Liver (tissue), 9 donors: ENCODE measurements around the gene ZNF846. TPM values are rescaled to one million over a fixed set of nuclear protein-coding genes. Genes with fewer than 3 reads are reported as not detected.

Source experiments
- DNase-seq: peaks from one replicate; pipeline ENCODE4 v3.0.0-alpha.2; 2017; ENCODE audit warnings: low spot score
- H3K27ac ChIP-seq, 2 donors: one replicate each; pipeline ENCODE4 v1.7.0; 2013; ENCODE audit warnings: inconsistent platforms in 2 of 2, low read length in 2 of 2, control low read depth in 1 of 2, low read depth in 1 of 2, mild to moderate bottlenecking in 1 of 2
- H3K27me3 ChIP-seq, 4 donors: one replicate each; pipeline versions ENCODE4 v1.6.1 to v1.7.0; 2013; ENCODE audit warnings: low read length in 3 of 4, inconsistent platforms in 1 of 4, mild to moderate bottlenecking in 1 of 4, moderate library complexity in 1 of 4; ENCODE audit not compliant: control insufficient read depth in 4 of 4, insufficient read depth in 4 of 4
- H3K36me3 ChIP-seq, 4 donors: one replicate each; pipeline versions ENCODE4 v1.6.1 to v1.7.0; 2013; ENCODE audit warnings: low read length in 3 of 4, mild to moderate bottlenecking in 3 of 4, low read depth in 1 of 4, moderate library complexity in 1 of 4; ENCODE audit not compliant: control insufficient read depth in 4 of 4, insufficient read depth in 3 of 4
- H3K4me1 ChIP-seq, 4 donors: one replicate each; pipeline versions ENCODE4 v1.6.1 to v1.7.0; 2013; ENCODE audit warnings: low read length in 3 of 4, mild to moderate bottlenecking in 3 of 4, moderate library complexity in 1 of 4; ENCODE audit not compliant: control insufficient read depth in 4 of 4, insufficient read depth in 4 of 4
- H3K4me3 ChIP-seq, 3 donors: one replicate each; pipeline versions ENCODE4 v1.6.1 to v1.7.0; 2013; ENCODE audit warnings: low read length in 3 of 3, control low read depth in 1 of 3, low read depth in 1 of 3, mild to moderate bottlenecking in 1 of 3
- H3K9ac ChIP-seq, 2 donors: one replicate each; pipeline ENCODE4 v1.7.0; 2013; ENCODE audit warnings: low read length in 2 of 2, mild to moderate bottlenecking in 2 of 2, moderate library complexity in 2 of 2, control low read depth in 1 of 2, low read depth in 1 of 2
- H3K9me3 ChIP-seq, 4 donors: one replicate each; pipeline versions ENCODE4 v1.6.1 to v1.7.0; 2013; ENCODE audit warnings: low read length in 3 of 4; ENCODE audit not compliant: control insufficient read depth in 4 of 4
- ATF3 ChIP-seq: IDR thresholded peaks from 2 replicates; pipeline ENCODE4 v1.6.1; 2016; ENCODE audit warnings: antibody characterized with exemption
- EGR1 ChIP-seq, 2 donors: IDR thresholded peaks; 2 replicates each; pipeline ENCODE4 v1.6.1; 2016 to 2018; ENCODE audit warnings: antibody characterized with exemption in 2 of 2, low read depth in 2 of 2
- FOXA1 ChIP-seq: IDR thresholded peaks from 2 replicates; pipeline ENCODE4 v1.6.1; 2016; ENCODE audit warnings: antibody characterized with exemption
- FOXA2 ChIP-seq: IDR thresholded peaks from 2 replicates; pipeline ENCODE4 v1.6.1; 2016; ENCODE audit warnings: antibody characterized with exemption
- GABPA ChIP-seq, 2 donors: IDR thresholded peaks in 1 of 2; conservative IDR thresholded peaks in 1 of 2; 2 replicates each; pipeline ENCODE4 v1.6.1; 2016; ENCODE audit warnings: antibody characterized with exemption in 2 of 2, mild to moderate bottlenecking in 1 of 2, moderate library complexity in 1 of 2
- HNF4A ChIP-seq, 2 donors: conservative IDR thresholded peaks; 2 replicates each; pipeline ENCODE4 v1.6.1; 2016; ENCODE audit warnings: antibody characterized with exemption in 2 of 2, mild to moderate bottlenecking in 2 of 2
- HNF4G ChIP-seq: IDR thresholded peaks from 2 replicates; pipeline ENCODE4 v1.6.1; 2016; ENCODE audit warnings: antibody characterized with exemption
- JUND ChIP-seq, 2 donors: IDR thresholded peaks; 2 replicates each; pipeline ENCODE4 v1.6.1; 2016; ENCODE audit warnings: antibody characterized with exemption in 2 of 2
- MAX ChIP-seq: IDR thresholded peaks from 2 replicates; pipeline ENCODE4 v1.6.1; 2016; ENCODE audit warnings: antibody characterized with exemption
- NR2F2 ChIP-seq: IDR thresholded peaks from 2 replicates; pipeline ENCODE4 v1.6.1; 2016; ENCODE audit warnings: antibody characterized with exemption
- RAD21 ChIP-seq, 2 donors: IDR thresholded peaks; 2 replicates each; pipeline ENCODE4 v1.6.1; 2016; ENCODE audit warnings: antibody characterized with exemption in 2 of 2, mild to moderate bottlenecking in 2 of 2
- REST ChIP-seq: IDR thresholded peaks from 2 replicates; pipeline ENCODE4 v1.6.1; 2016; ENCODE audit warnings: antibody characterized with exemption, mild to moderate bottlenecking
- RXRA ChIP-seq, 2 donors: IDR thresholded peaks; 2 replicates each; pipeline ENCODE4 v1.6.1; 2017 to 2018; ENCODE audit warnings: antibody characterized with exemption in 2 of 2, mild to moderate bottlenecking in 1 of 2
- SP1 ChIP-seq: IDR thresholded peaks from 2 replicates; pipeline ENCODE4 v1.6.1; 2018; ENCODE audit warnings: antibody characterized with exemption, mild to moderate bottlenecking
- TAF1 ChIP-seq: conservative IDR thresholded peaks from 2 replicates; pipeline ENCODE4 v1.6.1; 2016; ENCODE audit warnings: antibody characterized with exemption, mild to moderate bottlenecking
- YY1 ChIP-seq: IDR thresholded peaks from 2 replicates; pipeline ENCODE4 v1.6.1; 2016; ENCODE audit warnings: antibody characterized with exemption, mild to moderate bottlenecking
- ZBTB33 ChIP-seq: IDR thresholded peaks from 2 replicates; pipeline ENCODE4 v1.6.1; 2016; ENCODE audit warnings: antibody characterized with exemption
- WGBS: extraction: QIAGEN DNeasy Blood & Tissue Kit; methylation state at CpG from one replicate; pipeline ENCODE4 v1.1.7; 2013; 5-methylcytosine and 5-hydroxymethylcytosine counted together
- polyA plus RNA-seq, 2 donors: library from polyadenylated mRNA; stranded (reverse) in 1 of 2; unstranded in 1 of 2; fragments of 200-250 nt in 1 of 2; fragments of >200 nt in 1 of 2; fragmentation: Nextera tagmentation in 1 of 2; extraction: Ambion mirVana in 1 of 2; gene quantifications; one replicate each; pipeline versions ENCODE4 v1.2.1 to v1.2.3, GENCODE V29; 2013 to 2015
- total RNA-seq, 2 donors: library from RNA; depleted of rRNA; stranded (reverse); fragments of >200 nt; gene quantifications; one replicate each; pipeline ENCODE4 v1.2.3, GENCODE V29; 2014
- TF ChIP-seq, protein P1 (sequence below): fragments of 150-350 bp; IDR thresholded peaks from 2 replicates; pipeline ENCODE4 v1.5.1; 2017; ENCODE audit warnings: improper control_type of control experiment, low read depth, low read length; ENCODE audit not compliant: missing input control
- donor health status: healthy.
- donor health status: healthy.
- donor health status: healthy.
- donor health status: healthy.
- donor health status: healthy.

ZNF846 gene
- total and polyA plus RNA-seq, 4 donors = 1.6 to 9.4 (median 6.6) TPM

DNA sequence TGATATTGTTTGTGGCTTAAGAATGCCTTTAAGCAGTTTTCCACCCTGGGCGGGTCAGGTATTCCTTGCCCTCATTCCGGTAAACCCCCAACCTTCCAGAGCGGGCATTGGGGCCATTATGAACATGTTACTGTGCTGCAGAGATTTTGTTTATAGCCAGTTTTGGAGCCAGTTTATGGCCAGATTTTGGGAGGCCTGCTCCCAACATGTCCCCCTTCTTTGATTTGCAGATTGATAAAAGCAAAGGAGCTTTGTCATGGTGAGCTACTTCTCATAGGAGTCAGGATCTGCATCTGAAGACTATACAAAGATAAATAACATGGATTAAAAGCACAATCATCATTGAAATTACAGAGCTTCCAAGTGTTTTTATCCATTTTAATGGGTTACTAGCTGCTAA, 56.7 kb downstream of the ZNF846 start:
- Histone ChIP-seq H3K36me3 (no peaks in the 10 kb centered on the region), H3K9ac (no peak overlapping the region), H3K4me1 (no peaks in the 10 kb centered on the region), H3K9me3 (peaks cover 2 to 12% (median 8%) of the 10 kb centered on the region in 4 donors), H3K27ac (no peak overlapping the region), H3K27me3 (no peaks in the 10 kb centered on the region), H3K4me3 (no peak overlapping the region)
- DNase-seq = no peak
- TF ChIP-seq TAF1 (no peak), ATF3 (no peak), MAX (no peak), FOXA2 (no peak), HNF4G (no peak), FOXA1 (no peak), ZBTB33 (no peak), HNF4A (conservative IDR thresholded peaks at IDR 0.05) (no peak), RXRA (IDR thresholded peaks at IDR 0.05) (no peak), RAD21 (IDR thresholded peaks at IDR 0.05) (no peak), YY1 (no peak), SP1 (no peak), REST (no peak), GABPA (IDR thresholded peaks at IDR 0.05 in 1 of 2, conservative IDR thresholded peaks at IDR 0.05 in 1 of 2) (no peak), NR2F2 (no peak), JUND (IDR thresholded peaks at IDR 0.05) (no peak), EGR1 (IDR thresholded peaks at IDR 0.05; ENCODE audit: low read depth in 2 of 2) (no peak)
- TF ChIP-seq, protein P1, sequence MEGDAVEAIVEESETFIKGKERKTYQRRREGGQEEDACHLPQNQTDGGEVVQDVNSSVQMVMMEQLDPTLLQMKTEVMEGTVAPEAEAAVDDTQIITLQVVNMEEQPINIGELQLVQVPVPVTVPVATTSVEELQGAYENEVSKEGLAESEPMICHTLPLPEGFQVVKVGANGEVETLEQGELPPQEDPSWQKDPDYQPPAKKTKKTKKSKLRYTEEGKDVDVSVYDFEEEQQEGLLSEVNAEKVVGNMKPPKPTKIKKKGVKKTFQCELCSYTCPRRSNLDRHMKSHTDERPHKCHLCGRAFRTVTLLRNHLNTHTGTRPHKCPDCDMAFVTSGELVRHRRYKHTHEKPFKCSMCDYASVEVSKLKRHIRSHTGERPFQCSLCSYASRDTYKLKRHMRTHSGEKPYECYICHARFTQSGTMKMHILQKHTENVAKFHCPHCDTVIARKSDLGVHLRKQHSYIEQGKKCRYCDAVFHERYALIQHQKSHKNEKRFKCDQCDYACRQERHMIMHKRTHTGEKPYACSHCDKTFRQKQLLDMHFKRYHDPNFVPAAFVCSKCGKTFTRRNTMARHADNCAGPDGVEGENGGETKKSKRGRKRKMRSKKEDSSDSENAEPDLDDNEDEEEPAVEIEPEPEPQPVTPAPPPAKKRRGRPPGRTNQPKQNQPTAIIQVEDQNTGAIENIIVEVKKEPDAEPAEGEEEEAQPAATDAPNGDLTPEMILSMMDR = no peak
- WGBS = 96% methylated on average over 3 of the region's 3 CpGs
